ENCODE results near the gene KLRC3.
A peak's percentile ranks its signal among the peaks of the same experiment; 100 is the strongest.
"Not testable (repeated sequence)": the region's sequence is repeated elsewhere in the genome, so short reads cannot be mapped to it uniquely, and the experiment has no call there.

KLRC3 gene

GRCh38 chr12:10453156-10453555 is 32.8 kb upstream of the KLRC3 start, which contains the start of gene KLRC1:
Gene KLRC1, minus strand, starts transcription at chr12:10453377. Its CDS starts 2,221 bp downstream, at chr12:10451156.
- ChIA-PET CTCF (no interaction called here), POLR2A (no interaction called here)
- DNase-seq (ENCODE audit: low read depth, low spot score): no peak
- no peak within 1 kb of the TSS for H3K4me3 ChIP-seq (ENCODE audit: low read depth, low read length)
- no peak for TF ChIP-seq CTCF (IDR thresholded peaks at IDR 0.05; ENCODE audit: insufficient read depth, low read length, missing control alignments)

DNA sequence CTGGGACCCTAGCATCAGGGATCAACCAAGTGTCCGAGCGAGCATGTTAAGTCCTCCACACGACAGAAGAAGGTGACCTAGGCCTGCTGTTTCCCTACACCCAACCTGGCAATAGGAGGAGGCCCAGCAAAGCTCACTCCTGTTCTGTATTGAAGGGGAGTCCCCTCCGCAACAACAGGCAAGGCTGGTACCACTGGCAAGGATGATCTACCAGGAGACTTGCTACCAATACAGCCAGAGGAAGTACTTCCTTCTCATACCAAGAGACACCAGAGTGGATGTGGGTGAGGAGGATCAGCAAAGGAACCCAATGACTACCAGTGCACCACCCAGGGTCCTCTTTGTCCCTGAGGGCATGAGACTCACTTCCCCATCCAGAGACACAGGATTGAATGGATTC is 27.8 kb upstream of the KLRC3 start:
- TF ChIP-seq CTCF (IDR thresholded peaks at IDR 0.05; ENCODE audit: insufficient read depth, low read length, missing control alignments): no peak
- H3K4me3 ChIP-seq (ENCODE audit: low read depth, low read length): no peak overlapping the region
- ChIA-PET POLR2A (no interaction called here), CTCF (no interaction called here)
- DNase-seq (ENCODE audit: low read depth, low spot score): no peak

DNA sequence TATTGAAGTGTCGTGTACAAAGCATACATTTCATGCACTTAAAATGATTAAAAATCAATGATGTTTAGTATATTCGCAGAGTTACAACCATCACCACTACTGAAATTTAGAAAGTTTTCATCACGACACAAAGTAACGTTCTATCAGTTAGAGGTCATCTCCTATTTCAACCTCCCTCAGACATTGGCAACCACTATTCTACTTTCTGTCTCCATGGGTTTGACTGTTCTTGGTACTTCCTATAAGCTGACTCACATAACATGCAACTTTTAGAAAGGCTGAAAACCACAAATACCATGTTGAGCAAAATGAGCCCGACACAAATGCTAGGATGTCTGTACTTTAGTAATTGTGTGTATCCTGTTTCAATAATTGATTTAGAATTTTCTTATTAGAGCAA is 25.7 kb upstream of the KLRC3 start:
- DNase-seq (ENCODE audit: low read depth, low spot score); H3K4me3 ChIP-seq (ENCODE audit: low read depth, low read length); POLR2A ChIA-PET; CTCF ChIA-PET: not testable (repeated sequence)

DNA sequence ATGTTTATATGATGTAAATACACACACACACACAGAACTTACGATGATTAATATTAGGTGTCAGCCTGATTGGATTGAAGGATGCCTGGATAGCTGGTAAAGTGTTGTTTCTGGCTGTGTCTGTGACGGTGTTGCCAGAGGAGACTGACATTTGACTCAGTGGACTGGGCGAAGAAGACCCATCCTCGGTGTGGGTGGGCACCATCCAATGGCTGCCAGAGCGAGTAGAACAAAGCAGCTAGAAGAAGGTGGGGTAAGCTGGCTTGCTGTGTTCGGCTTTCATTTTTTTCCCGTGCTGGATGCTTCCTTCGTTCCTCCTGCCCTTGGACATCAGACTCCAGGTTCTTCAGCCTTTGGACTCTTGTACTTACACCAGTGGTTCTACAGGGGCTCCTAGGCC is 20.7 kb upstream of the KLRC3 start:
- H3K4me3 ChIP-seq (ENCODE audit: low read depth, low read length); POLR2A ChIA-PET; DNase-seq (ENCODE audit: low read depth, low spot score); CTCF ChIA-PET: not testable (repeated sequence)

DNA sequence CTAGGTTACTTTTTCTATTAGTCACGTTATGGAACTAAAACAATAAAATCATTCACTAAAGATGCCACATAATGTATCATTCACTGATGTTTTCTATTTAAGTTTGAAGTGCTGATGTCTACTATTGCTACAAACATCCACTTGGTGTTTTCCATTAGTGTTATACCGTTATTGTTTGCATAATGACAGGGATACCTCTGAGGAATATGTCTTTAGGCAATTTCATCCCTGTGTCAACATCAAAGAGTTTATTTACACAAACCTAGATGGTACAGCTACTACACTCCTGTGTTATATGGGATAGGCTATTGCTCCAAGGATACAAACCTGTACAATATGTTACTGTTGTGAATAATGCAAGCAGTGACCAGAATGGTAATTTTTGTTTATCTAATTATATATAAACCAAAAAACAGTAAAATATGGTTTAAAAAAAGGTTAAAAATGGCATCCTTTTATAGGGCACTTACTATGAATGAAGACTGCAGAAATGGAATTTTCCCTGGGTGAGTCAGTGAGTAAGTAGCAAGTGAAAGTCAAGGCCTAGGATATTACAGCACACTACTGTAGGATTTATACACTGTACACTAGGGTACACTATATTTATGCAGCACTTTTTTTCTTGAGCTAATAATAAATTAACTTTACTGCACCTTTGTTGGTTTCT is 19.3 kb upstream of the KLRC3 start:
- H3K4me3 ChIP-seq (ENCODE audit: low read depth, low read length); DNase-seq (ENCODE audit: low read depth, low spot score); POLR2A ChIA-PET; CTCF ChIA-PET: not testable (repeated sequence)

- H3K4me3 ChIP-seq (ENCODE audit: low read depth, low read length); DNase-seq (ENCODE audit: low read depth, low spot score); POLR2A ChIA-PET; CTCF ChIA-PET: not testable (repeated sequence)
These were observed 17.2 kb upstream of the KLRC3 start for GRCh38 chr12:10437601-10438000.

- POLR2A ChIA-PET; DNase-seq (ENCODE audit: low read depth, low spot score); H3K4me3 ChIP-seq (ENCODE audit: low read depth, low read length); CTCF ChIA-PET: not testable (repeated sequence)
These were observed 15.4 kb upstream of the KLRC3 start, which contains the start of gene KLRC2 for GRCh38 chr12:10435816-10436215. Gene KLRC2, minus strand, starts transcription at chr12:10436010. Its CDS starts 24 bp downstream, at chr12:10435986.

DNA sequence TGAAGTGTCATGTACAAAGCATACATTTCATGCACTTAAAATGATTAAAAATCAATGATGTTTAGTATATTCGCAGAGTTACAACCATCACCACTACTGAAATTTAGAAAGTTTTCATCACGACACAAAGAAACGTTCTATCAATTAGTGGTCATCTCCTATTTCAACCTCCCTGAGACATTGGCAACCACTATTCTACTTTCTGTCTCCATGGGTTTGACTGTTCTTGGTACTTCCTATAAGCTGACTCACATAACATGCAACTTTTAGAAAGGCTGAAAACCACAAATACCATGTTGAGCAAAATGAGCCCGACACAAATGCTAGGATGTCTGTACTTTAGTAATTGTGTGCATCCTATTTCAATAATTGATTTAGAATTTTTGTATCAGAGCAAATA is 10.2 kb upstream of the KLRC3 start:
- H3K4me3 ChIP-seq (ENCODE audit: low read depth, low read length); DNase-seq (ENCODE audit: low read depth, low spot score); POLR2A ChIA-PET; CTCF ChIA-PET: not testable (repeated sequence)

DNA sequence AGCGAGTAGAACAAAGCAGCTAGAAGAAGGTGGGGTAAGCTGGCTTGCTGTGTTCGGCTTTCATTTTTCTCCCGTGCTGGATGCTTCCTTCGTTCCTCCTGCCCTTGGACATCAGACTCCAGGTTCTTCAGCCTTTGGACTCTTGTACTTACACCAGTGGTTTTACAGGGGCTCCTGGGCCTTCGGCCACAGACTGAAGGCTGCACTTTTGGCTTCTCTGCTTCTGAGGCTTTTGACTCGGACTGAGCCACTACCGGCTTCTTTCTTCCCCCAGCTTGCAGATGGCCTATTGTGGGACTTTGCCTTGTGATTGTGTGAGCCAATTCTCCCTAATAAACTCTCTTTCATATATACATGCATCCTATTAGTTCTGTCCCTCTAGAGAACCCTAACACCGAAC is 5.5 kb upstream of the KLRC3 start:
- H3K4me3 ChIP-seq (ENCODE audit: low read depth, low read length); POLR2A ChIA-PET; DNase-seq (ENCODE audit: low read depth, low spot score); CTCF ChIA-PET: not testable (repeated sequence)

DNA sequence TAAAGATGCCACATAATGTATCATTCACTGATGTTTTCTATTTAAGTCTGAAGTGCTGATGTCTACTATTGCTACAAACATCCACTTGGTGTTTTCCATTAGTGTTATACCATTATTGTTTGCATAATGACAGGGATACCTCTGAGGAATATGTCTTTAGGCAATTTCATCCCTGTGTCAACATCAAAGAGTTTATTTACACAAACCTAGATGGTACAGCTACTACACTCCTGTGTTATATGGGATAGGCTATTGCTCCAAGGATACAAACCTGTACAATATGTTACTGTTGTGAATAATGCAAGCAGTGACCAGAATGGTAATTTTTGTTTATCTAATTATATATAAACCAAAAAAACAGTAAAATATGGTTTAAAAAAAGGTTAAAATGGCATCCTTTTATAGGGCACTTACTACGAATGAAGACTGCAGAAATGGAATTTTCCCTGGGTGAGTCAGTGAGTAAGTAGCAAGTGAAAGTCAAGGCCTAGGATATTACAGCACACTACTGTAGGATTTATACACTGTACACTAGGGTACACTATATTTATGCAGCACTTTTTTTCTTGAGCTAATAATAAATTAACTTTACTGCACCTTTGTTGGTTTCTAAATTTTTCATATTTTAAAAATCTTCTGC is 4.0 kb upstream of the KLRC3 start:
- H3K4me3 ChIP-seq (ENCODE audit: low read depth, low read length); POLR2A ChIA-PET; CTCF ChIA-PET: not testable (repeated sequence)
- DNase-seq (ENCODE audit: low read depth, low spot score): peak; percentile 0

- POLR2A ChIA-PET; DNase-seq (ENCODE audit: low read depth, low spot score); H3K4me3 ChIP-seq (ENCODE audit: low read depth, low read length); CTCF ChIA-PET: not testable (repeated sequence)
These were observed 1.8 kb upstream of the KLRC3 start for GRCh38 chr12:10422159-10422558.

All from AG04449 (cell line).